NT2/D1 (cell line): ENCODE measurements around the gene CROCC2.

Source experiments
- SUZ12 ChIP-seq: IDR thresholded peaks from 2 replicates; pipeline ENCODE4 v1.6.1; 2011; ENCODE audit not compliant: insufficient read length, insufficient read depth; ENCODE audit errors: extremely low read depth
- YY1 ChIP-seq: IDR thresholded peaks from 2 replicates; pipeline ENCODE4 v1.6.1; 2011; ENCODE audit not compliant: insufficient read length, insufficient read depth
- ZNF274 ChIP-seq: IDR thresholded peaks from 2 replicates; pipeline ENCODE4 v1.6.1; 2011; ENCODE audit warnings: mild to moderate bottlenecking, low read depth, low read length

GRCh38 chr2:240869956-240870875 lies 35.9 kb upstream of the CROCC2 start:
- no peak for TF ChIP-seq SUZ12
- TF ChIP-seq YY1, result no peak
- TF ChIP-seq ZNF274, result no peak
